ENCODE measurements around the gene DPYSL5. TPM values are rescaled to one million over a fixed set of nuclear protein-coding genes. Genes with fewer than 3 reads are reported as not detected.

DPYSL5 gene
- total and polyA plus RNA-seq, 9 of the 15 experiments (the other 6 are each of a cell fraction or from before 2014, with no cell fraction given): 0.06 TPM; not detected in 8

- TF ChIP-seq TAF9B (IDR thresholded peaks at IDR 0.05; ENCODE audit: partially characterized antibody) (no peak), SIN3B (IDR thresholded peaks at IDR 0.05; ENCODE audit: low read depth) (no peak), DNMT1 (IDR thresholded peaks at IDR 0.05) (no peak), BRD9 (IDR thresholded peaks at IDR 0.05; ENCODE audit: low read depth, partially characterized antibody) (no peak), POLR2H (tag; IDR thresholded peaks at IDR 0.05; ENCODE audit: low read depth) (no peak)
Measured at GRCh38 chr2:26838121-26838906, 9.6 kb upstream of the DPYSL5 start (continued).

- ChIA-PET POLR2A (interaction anchor here (1.4 kb wide), 1 partner anchor 81 kb away, joined by 3 read pairs; no protein-coding TSS in a partner anchor), CTCF (ENCODE audit: low intra/inter-chr PET ratio) (no interaction called here)
- H2AFZ ChIP-seq (ENCODE audit: low read depth, low read length): no peak overlapping the region
- in situ Hi-C loops (cut with MboI) (loop anchor here (5.0 to 10.0 kb wide), 3 partner anchors 104 to 454 kb away; no protein-coding TSS in a partner anchor), intact Hi-C loops (cut with micrococcal nuclease) (loop anchor here (5.0 to 10.0 kb wide), 3 partner anchors 234 to 444 kb away; partner anchors contain the start of gene TRIM54)
- no peak overlapping the region for H3K27ac ChIP-seq (ENCODE audit: extremely low read depth, low read depth, low read length)
- no peaks in the 10 kb centered on the region for H3K4me1 ChIP-seq (replicated peaks in 1 of 2; ENCODE audit: control insufficient read depth in 2 of 2, insufficient read depth in 2 of 2, low read length in 2 of 2)
- DNase-seq (ENCODE audit: extremely low read depth in 1 of 4, low spot score in 3 of 4) (peak in 2 of 4 experiments; percentile 35 to 38), FAIRE-seq (peak; percentile 74), ATAC-seq (peak; percentile 94)
- BruUV-seq (replicated peaks): no TSS peak
- H3K4me2 ChIP-seq (ENCODE audit: insufficient read depth, low read length): no peak overlapping the region
- no peaks in the 10 kb centered on the region for H4K20me1 ChIP-seq (replicated peaks; ENCODE audit: control insufficient read depth, insufficient read depth, low read length)
- H3K79me2 ChIP-seq (ENCODE audit: control insufficient read depth, insufficient read depth, low read length): no peaks in the 10 kb centered on the region
- H3K4me3 ChIP-seq: no peak overlapping the region
- H3K9me1 ChIP-seq (ENCODE audit: control insufficient read depth, insufficient read depth, low read length): no peaks in the 10 kb centered on the region
- H3K36me3 ChIP-seq (ENCODE audit: control insufficient read depth, insufficient read depth, low read length): no peaks in the 10 kb centered on the region
- no peaks in the 10 kb centered on the region for H3K9me3 ChIP-seq (replicated peaks; ENCODE audit: control insufficient read depth, insufficient read depth, low read depth, low read length)
- 3% methylated on average over 4 of the region's 4 CpGs for WGBS (ENCODE audit: insufficient coverage, low coverage, missing lambda C conversion rate)
- H3K9ac ChIP-seq (ENCODE audit: insufficient read depth in 1 of 2, low read depth in 2 of 2, low read length in 2 of 2): no peak overlapping the region
- peaks cover 29 to 34% of the 10 kb centered on the region in 2 experiments for H3K27me3 ChIP-seq (ENCODE audit: control insufficient read depth in 2 of 2, insufficient read depth in 2 of 2, low read length in 2 of 2)
- TF ChIP-seq HNRNPK (IDR thresholded peaks at IDR 0.05; ENCODE audit: low read depth, low read length, poor library complexity, severe bottlenecking): no peak
- TF ChIP-seq TCF7 (IDR thresholded peaks at IDR 0.05; ENCODE audit: borderline replicate concordance): no peak
- no peak for TF ChIP-seq BHLHE40 (IDR thresholded peaks at IDR 0.05; ENCODE audit: low read length)
- TF ChIP-seq ATF2 (CRISPR knock-in tag; IDR thresholded peaks at IDR 0.05): no peak
Measured at GRCh38 chr2:26840937-26841610, 6.9 kb upstream of the DPYSL5 start.

Measured in K562 (cell line).